GM23248 (cell line): ENCODE measurements around the gene PCED1A.

ENCODE experiments used
- EZH2 ChIP-seq: fragments of 200-600 bp; sonication (generic); IDR thresholded peaks from 2 replicates; pipeline ENCODE4 v1.6.1; 2018; ENCODE audit warnings: antibody characterized with exemption, mild to moderate bottlenecking; ENCODE audit not compliant: insufficient read depth, poor library complexity, severe bottlenecking
- EZH2phosphoT487 ChIP-seq: fragments of 200-600 bp; sonication (generic); IDR thresholded peaks from 2 replicates; pipeline ENCODE4 v1.6.1; 2018; ENCODE audit warnings: antibody characterized with exemption, moderate library complexity, mild to moderate bottlenecking, low read depth; ENCODE audit not compliant: insufficient read depth

GRCh38 chr20:2816583-2817340 lies 23.7 kb downstream of the PCED1A start:
- TF ChIP-seq EZH2phosphoT487 (no peak), EZH2 (no peak)
